ENCODE results near the gene SARS2.

The SARS2 gene

DNA sequence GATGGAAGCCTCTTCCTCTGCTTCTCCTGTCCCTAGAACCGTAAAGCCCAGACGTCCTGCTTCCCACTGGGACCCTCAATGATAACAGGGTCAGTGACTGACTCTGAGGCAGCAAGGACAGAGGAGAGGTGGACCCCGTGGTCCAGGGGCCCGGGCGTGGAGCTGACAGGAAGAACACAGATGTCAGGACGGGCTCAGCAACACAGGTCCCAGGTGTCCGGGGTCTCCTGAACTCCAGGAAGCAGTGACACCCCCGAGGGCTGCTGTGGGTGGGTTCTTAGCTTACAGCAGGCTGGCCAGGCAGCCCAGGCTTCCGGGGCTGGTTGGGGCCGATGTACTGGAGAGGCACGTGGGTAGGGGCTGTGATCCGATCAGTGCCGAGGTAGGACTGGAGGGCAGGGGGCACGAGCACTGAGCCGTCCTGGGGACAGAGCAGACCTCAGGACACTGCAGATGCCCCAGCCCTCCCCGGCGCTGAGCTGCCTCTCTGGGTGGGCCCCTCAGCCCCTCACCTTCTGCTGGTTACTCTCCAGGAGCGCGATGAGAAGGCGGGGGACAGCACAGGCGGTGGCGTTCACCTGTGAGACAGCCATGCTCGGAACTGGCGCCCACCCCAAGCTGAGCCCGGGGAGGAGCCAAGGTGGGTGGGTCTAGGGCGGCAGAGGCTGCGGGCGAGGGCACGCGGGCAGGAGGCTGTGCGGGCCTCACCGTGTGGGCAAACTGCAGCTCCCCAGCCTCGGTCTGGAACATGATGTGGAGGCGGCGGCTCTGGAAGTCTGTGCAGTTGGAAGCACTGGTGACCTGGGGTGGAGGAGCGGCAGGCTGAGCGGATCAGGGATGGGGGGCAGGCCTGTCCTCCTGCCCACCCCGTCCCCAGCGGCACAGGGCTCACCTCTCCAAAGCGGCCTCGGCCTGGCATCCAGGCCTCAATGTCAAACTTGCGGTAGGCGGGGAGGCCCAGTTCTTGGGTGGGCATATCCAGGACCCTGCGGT, 14.9 kb downstream of the SARS2 start:
- DNase-seq: no peak

DNA sequence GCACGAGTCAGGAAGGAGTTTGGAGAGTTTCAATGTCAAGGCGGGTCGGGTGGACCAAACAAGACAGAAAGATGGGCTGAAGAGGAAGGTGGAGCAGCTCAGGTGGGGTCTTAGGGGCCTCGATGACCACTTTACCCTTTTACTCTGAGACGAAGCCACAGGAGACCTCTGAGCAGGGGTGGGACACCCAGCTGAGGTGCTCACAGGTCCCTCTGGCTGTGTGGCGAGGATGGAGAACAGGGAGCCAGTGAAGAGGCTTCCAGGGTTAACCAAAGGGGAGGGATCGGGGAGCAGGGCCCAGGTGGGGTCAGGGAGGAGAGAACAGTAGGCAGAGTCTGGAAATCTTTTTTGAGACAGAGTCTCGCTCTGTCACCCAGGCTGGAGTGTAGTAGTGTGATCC, 16.6 kb downstream of the SARS2 start:
- DNase-seq: no peak

DNA sequence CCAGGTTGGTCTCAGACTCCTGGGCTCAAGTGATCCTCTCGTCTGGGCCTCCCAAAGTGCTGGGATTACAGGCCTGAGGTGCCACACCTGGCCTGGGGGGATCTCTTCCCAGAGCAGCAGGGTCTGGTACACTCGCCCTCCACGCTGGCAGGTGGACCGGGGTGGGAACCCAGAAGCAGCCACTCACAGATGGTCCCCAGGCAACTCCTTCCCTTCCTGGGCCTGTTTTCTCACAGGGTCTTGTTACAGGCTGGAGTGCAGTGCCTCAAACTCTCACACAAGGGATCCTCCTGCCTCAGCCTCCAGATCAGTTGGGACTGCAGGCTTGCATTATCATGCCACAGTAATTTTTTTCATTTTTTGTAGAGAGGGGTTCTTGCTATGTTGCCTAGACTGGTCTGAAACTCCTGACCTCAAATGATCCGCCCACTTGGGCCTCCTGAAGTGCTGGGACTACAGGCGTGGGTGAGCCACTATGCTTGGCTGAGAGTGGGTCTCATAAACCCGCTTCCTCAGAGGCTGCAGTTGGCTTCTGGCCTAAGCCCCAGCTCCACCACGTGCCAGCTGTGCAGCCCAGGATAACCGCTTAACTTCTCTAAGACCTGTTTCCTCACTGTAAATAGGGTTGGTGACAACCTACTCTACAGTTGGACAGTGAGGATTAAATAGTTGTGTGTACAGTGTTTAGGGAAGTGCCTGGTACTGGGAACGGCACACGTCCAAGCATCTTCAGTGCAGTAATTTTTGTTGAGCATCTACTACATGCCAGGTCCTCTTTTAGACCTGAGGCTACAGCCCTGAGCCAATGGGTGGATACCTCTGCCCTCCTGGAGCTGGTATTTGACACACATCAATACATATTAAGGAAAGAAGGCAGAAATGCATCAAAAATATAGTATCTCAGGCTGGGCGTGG, 17.7 kb downstream of the SARS2 start:
- no peak for DNase-seq

DNA sequence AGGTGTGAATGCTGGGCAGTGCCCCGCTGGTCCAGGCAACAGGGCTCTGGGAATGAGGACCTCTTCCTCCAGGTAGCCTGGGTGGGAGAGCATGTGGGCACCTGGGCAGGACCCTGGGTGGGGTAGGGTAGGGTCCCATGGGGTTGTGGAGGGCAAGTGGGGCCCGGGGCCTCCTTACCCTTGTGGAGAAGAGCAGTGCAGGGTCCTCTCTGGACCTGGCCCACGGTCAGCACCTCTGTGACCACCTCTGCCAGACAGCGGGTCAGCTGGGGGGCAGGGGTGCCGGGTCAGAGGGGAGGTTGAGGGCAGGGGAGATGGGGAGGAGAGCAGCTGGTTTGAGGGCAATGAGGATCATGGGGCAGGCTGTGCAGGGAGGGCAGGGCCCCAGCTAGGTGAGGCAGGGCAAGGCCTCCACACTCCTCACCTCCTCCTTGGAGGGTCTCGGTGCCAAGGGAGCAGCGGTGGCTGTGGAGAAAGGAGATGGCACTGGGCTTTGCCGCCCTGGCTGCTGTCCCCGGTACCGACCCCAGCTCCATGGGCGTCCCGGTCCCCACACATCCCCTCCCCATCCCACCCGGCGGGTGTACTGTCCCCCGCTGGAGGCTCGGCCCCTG, 19.1 kb downstream of the SARS2 start:
- no peak for DNase-seq

DNA sequence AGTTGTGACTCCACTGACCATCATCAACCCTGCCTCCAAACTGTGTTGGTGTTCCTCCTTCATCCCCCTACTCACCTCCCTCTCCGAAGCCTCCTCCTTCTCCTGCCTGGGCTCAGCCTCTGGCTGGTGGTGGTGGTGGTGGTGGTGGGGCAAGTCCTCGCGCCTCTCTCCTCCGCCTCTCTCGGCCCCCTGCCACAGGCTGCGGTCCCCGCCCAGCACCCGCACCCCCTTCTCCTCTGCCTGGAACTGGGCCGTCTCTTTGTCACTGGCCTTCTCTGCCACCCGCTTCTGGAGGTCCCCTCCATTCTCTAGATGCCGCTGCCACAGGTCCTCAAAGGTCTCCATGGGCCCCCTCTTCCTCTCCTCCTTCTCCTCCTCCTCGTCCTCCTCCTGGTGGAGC, 20.1 kb downstream of the SARS2 start:
- DNase-seq: no peak

DNA sequence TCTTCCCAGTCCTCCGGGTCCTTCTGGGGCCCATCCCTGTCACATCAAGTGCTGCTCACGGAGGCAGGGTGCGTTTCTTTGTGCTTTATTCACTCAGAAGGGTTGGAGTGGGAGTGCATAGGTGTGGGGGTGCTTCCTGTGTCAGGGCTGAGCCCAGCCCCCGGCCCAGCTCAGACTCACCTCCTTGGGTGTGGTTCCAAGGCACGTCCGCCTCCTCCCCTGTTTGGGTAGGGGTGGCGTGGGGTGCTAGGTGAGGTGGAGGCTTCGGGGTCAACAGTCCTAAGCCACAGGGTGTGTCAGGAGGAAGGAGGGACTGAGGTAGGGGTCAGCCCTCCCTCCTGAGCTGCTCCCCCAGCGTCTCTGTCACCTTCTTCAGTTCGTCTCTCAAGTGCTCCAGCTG, 21.7 kb downstream of the SARS2 start:
- DNase-seq: no peak

DNA sequence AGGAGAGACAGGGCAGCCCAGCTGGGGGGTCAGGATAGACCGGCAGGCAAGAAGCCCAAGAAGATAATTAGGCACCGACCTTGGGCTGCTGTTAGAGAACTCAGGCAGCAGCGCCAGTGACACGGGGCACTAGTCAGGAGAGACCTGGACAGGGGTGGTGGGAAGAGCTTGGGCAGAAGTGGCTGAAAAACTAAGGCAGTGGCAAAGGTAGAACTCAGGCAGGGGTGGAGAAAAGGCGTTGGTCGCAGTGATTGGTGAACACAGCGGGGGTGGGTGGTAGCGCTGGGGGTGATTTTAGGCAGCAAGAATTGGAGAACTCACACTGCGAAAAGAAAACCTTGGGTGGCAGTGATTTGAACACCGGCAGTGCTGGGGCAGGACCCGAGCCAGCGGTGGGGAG, 22.9 kb downstream of the SARS2 start:
- no peak for DNase-seq

DNA sequence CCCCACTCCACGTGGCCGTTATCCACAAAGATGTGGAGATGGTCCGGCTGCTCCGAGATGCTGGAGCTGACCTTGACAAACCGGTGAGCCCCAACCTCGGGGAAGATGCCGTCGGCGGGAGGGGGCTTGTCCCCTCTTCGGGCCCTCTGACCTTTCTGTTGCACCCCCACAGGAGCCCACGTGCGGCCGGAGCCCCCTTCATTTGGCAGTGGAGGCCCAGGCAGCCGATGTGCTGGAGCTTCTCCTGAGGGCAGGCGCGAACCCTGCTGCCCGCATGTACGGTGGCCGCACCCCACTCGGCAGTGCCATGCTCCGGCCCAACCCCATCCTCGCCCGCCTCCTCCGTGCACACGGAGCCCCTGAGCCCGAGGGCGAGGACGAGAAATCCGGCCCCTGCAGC, 23.3 kb downstream of the SARS2 start:
- no peak for DNase-seq

DNA sequence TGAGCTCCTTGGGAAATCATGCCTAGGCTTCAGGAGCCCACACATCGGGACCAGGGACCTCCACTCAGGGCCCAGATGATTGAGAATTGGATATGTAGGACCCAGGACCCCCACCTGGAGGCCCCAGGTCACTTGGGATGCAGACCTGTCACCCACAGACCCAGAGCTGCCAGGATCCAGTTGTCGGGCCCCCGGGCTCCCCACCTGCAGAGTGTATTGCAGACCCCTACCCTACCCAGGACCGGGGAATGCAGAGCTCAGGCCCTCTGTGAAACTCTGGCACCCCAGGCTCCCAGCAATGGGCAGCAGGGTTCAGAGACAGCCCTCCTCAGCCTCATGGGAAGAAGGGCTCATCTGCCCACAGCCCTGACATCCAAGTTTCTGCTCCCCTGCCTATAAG, 24.9 kb downstream of the SARS2 start:
- DNase-seq: no peak

DNA sequence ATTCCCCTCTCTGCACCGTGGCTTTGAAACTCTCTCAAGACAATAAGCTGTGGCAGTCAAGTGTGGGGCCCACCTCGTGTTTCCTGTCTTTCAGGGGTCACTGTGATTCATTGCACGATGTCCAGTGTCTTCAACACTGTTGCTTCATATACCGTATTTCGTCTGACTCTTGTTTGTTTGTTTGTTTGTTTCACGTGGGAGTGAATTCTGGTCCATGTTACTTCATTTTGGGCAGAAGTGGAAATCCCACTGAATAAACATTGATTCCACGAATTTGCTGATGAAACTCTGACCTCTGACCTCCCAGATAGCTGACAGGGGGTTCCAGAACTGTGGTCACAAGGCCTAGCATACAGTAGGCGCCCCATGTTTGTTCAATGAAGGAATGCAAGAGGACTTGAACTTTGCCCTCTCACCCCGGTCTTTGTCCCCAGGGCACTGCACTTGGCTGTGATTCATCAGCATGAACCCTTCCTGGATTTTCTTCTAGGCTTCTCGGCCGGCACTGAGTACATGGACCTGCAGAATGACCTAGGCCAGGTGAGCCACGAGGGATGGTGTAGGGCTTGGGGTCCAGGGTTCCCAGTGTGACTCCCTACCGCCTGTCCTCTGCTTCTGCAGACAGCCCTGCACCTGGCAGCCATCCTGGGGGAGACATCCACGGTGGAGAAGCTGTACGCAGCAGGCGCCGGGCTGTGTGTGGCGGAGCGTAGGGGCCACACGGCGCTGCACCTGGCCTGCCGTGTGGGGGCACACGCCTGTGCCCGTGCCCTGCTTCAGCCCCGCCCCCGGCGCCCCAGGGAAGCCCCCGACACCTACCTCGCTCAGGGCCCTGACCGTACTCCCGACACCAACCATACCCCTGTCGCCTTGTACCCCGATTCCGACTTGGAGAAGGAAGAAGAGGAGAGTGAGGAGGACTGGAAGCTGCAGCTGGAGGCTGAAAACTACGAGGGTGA, 25.7 kb downstream of the SARS2 start:
- no peak for DNase-seq

DNA sequence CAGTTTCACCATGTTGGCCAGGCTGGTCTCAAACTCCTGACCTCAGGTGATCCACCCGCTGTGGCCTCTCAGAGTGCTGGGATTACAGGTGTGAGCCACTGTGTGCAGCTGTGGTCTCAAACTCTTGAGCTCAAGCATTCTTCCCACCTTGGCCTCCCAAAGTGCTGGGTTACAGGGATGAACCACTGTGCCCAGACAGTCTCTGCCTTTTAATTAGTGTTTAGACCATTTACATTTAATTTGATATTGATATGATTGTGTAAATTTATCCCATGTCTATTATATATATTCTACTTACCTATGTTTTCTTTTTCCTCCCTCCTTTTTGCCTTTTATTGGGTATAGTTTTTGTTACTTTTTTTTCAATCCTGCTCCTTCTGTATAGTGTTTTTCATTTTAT, 28.9 kb downstream of the SARS2 start:
- no peak for DNase-seq

DNA sequence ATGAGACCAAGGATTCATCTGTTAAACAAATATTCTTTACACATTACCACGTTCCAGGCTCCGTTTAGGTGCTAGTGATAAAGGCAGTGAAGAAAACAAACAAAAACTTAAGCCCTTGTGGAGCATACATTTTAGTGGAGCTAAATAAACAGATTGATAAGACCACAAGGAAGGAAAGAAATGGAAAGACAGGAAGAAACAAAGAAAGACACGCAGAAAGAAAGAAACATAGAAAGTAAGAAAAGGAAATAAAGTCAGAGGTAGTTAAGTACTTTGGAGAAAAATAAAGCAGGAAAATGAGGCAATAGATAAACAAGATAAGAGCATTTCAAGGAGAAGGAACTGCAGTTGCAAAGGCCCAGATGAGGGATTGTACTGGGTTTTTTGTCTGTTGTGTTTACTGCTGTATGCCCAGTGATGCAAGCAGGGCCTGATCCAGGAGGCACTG, 29.8 kb downstream of the SARS2 start:
- DNase-seq: no peak

DNA sequence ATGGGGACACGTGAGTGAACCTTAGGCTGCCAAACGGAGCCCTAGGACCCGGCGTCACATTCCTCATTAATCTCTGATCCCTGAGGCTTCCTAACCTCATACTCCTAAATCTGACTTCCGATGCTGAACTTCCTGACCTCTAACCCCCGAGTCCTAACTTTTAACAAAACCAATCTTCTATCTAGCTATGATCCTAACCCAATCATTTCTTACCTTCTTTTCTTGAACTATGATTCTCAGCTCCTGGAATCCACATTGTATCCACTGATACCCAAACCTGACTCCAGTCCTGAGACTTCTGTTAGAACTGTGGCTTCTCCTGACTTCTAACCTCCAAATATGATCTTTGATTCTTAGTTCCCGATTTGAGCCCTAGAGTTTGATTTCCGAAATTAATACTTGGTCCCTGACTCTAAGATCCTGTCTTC, 30.3 kb downstream of the SARS2 start:
- no peak for DNase-seq

DNA sequence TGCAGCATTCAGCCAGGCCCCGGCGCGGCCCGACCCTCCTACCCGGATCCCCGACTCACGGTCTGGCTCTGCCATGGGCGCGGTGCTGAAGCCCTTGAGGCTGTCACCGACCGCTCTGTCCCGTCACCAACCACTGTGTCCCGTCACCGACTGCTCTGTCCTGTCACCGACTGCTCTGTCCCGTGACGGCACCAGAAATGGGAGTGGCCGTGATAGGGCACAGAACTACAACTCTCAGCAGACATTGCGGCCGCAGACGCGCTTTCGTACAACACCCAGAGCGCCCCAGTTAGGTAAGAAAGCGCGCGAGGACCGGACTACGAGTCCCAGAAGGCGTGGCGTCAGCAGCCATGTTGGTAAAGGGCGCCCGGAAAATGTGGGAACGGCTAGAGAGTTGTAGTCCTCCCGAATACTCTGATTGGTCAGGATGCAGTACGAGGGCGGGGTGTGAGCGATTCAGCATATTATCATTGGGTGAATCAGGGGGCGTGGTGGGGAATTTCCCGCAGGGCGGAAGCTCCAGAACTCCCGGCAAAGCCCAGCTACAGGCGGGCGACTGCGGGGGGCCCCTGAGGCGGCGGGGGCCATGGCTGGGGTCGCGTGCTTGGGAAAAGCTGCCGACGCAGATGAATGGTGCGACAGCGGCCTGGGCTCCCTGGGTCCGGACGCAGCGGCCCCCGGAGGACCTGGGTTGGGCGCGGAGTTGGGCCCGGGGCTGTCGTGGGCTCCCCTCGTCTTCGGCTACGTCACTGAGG, 30.9 kb downstream of the SARS2 start, which contains the start of the genes NFKBIB and SIRT2:
Gene NFKBIB, plus strand, starts transcription at position 523 of the 755 bp plus-strand sequence. Its CDS starts 64 bp downstream, at position 587.
Gene SIRT2, minus strand, starts transcription at position 172 of the 755 bp plus-strand sequence. Its CDS starts 97 bp downstream, at position 75.
- peak; percentile 99 for DNase-seq

DNA sequence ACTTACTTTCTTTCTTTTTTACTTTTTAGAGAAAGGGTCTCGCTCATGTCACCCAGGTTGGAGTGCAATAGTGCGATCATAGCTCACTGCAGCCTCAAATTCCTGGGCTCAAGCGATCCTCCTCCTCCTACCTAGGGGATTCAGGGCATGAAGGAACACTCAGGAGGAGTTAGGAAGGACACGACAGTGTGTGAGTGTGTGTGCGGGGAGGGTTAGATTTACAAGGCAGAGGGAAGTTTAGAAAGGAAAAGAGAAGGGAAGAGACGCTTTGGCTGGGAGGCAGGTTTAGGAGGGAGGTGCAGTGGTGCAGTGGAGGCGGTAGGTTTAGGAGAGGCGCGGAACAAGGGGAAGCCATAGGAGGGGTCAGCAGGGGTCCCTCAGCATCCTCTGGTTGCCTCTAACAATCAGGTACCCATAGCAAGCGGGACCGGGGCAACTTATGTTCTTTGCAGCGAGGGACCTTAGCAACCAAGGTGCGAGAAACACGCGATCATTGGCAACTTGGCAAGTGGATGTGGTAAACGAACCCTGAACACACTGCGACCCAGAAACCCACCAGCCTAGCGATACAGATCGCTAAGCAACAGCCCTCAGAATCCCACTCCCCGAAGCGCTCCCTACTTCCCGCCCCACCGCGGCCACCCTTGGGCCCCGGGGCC, 31.6 kb downstream of the SARS2 start:
- no peak for DNase-seq

DNA sequence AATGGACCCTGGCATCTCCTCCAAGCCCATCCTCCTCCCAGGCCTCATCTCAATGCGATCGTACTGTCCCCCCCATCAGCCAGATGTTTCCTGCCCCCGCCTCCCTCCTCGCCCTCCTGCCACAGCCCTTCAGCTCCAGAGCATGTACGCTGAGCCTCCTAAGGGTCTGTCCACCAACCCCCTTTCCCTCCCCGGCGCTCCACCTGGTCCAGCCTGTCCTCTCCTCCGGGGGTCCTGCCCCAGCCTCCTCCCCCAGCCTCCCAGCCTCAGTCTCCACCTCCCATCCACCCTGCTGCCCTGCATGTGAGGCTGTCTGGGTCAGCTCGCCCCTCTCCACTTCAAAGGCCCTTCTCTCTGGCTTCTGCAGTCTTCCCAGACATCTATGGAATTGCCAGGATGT, 35.6 kb downstream of the SARS2 start:
- DNase-seq: no peak

DNA sequence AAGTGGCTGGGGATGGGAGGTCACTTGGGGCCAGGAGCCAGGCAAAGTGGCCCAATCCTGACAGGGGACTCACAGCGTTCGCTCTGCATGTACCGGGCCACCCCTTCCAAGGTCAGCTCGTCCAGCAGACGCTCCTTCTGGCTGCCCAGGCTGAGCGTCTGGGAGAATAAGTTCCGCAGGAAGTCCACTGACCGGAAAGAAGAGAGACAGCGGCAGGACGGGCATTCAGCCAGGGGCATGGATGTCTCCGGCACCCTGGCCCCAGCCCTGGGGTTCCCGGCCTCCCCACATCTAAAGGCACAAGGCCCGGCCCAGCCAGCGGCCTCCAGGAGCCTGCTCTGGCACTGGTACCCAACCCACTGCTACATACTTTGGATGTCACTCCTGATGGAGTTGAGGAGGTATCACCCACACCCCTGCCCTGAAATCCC, 37.2 kb downstream of the SARS2 start:
- DNase-seq: no peak

DNA sequence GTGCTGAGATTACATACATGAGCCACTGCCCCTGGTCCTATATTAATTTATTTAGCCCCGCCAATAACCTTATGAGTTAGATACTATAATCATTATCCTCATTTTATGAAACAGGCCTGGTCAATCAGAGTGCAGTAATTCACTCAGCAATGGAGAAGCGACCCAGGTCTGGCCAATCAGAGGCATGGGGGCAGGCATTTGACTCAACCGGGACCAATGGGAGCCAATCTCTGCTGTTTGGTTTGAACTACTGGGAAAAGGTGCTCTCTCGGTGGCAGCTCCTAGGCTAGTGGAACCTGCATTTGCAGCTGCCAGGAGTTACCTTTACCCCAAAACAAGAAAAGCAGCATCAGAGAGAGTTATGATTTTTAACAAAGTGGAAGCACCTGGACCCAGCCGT, 37.7 kb downstream of the SARS2 start:
- no peak for DNase-seq

DNA sequence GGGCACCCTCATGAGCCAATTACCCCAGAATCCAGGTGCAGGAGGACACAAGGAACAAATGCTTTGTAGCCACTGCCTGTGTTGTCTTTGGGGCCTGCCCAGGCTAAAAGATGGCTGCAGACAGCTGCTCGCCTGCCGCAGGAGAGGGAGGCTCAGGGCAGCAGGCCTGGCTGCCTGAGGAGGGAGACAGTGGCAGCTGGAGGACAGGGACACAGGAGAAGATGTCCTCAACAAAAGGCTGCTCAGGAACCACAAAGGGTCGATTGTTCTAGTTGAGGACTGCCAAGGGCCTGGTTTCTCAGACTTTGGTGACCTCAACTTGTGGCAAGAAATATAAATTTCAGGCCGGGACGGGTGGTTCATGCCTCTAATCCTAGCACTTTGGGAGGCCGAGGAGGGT, 38.8 kb downstream of the SARS2 start:
- no peak for DNase-seq

DNA sequence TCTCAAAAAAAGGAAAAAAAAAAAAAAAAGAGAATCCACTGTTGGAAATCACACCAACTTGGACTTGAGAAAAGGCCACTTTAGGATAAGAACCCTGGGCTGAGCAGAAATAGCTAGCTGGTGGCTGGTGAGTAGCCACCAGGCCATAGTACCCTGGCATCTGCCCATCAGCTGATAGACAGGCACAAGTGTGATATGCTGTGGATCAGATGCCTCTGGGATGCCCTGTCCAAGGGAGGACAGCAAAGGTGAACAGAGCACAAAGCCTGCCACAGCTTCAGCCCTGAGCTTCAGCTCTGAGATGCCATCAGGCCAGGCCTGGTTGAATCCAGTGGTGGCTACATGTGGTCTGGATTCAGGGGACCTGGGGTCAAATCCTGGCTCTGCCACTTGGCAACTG, 39.9 kb downstream of the SARS2 start:
- DNase-seq: no peak
